SK-N-SH (cell line): ENCODE results near the gene BEGAIN. TPM values are rescaled to one million over a fixed set of nuclear protein-coding genes. Genes with fewer than 3 reads are reported as not detected.
A peak's percentile ranks its signal among the peaks of the same experiment; 100 is the strongest.

Experiments
- CTCF ChIA-PET: fragments of 300-600, 350-600 bp; formaldehyde crosslinking; extraction: SDS; loops from one replicate; lab custom pipeline; 2021; lab: Yijun Ruan, JAX
- POLR2A ChIA-PET: fragments of 350-600 bp; sonication (Branson Sonifier 250); formaldehyde crosslinking; extraction: SDS; loops from one replicate; lab custom pipeline; 2020; ENCODE audit warnings: antibody characterized with exemption, inconsistent platforms; lab: Yijun Ruan, JAX
- DNase-seq: peaks from one replicate; pipeline ENCODE4 v3.0.0; 2012
- H2AFZ ChIP-seq: fragments of 200-600 bp; sonication (generic); 2 replicates; pipeline ENCODE4 v1.8.1; 2016; ENCODE audit warnings: antibody characterized with exemption, mild to moderate bottlenecking, low read depth
- H3F3A ChIP-seq: fragments of 200-600 bp; sonication (generic); replicated peaks from 2 replicates; pipeline ENCODE3; 2016; ENCODE audit warnings: antibody characterized with exemption, mild to moderate bottlenecking; ENCODE audit not compliant: insufficient read depth
- H3K27ac ChIP-seq, 2 experiments: fragments of 200-500 bp in 1 of 2; fragments of 200-600 bp in 1 of 2; sonication (Bioruptor generic) in 1 of 2; sonication (generic), shearing (Covaris generic) in 1 of 2; 2 replicates each; pipeline versions ENCODE4 v1.5.1 to v1.6.1; 2014 to 2016; ENCODE audit warnings: low read depth in 2 of 2, inconsistent platforms in 1 of 2, low read length in 1 of 2, mild to moderate bottlenecking in 1 of 2, mixed read lengths in 1 of 2
- H3K27me3 ChIP-seq: fragments of 200-600 bp; sonication (generic), shearing (Covaris generic); 2 replicates; pipeline ENCODE4 v1.6.1; 2016; ENCODE audit warnings: mixed run types; ENCODE audit not compliant: insufficient read depth
- H3K36me3 ChIP-seq, 2 experiments: fragments of 200-500 bp in 1 of 2; fragments of 200-600 bp in 1 of 2; sonication (Bioruptor generic) in 1 of 2; sonication (generic) in 1 of 2; replicated peaks in 1 of 2; 2 replicates each; pipeline versions ENCODE3 to v1.5.1; 2014 to 2016; ENCODE audit warnings: low read length in 1 of 2, mild to moderate bottlenecking in 1 of 2; ENCODE audit not compliant: insufficient read depth in 2 of 2, control insufficient read depth in 1 of 2
- H3K4me1 ChIP-seq, 2 experiments: fragments of 200-500 bp in 1 of 2; fragments of 200-600 bp in 1 of 2; sonication (Bioruptor generic) in 1 of 2; sonication (generic), shearing (Covaris generic) in 1 of 2; 2 replicates each; pipeline versions ENCODE4 v1.5.1 to v1.6.1; 2014 to 2016; ENCODE audit warnings: low read depth in 1 of 2, low read length in 1 of 2, mixed run types in 1 of 2; ENCODE audit not compliant: insufficient read depth in 2 of 2, control insufficient read depth in 1 of 2
- H3K4me2 ChIP-seq: fragments of 200-600 bp; sonication (generic), shearing (Covaris generic); 2 replicates; pipeline ENCODE4 v1.6.1; 2017; ENCODE audit warnings: mixed run types
- H3K4me3 ChIP-seq, 2 experiments: fragments of 200-500 bp in 1 of 2; fragments of 200-600 bp in 1 of 2; sonication (Bioruptor generic) in 1 of 2; sonication (generic), shearing (Covaris generic) in 1 of 2; 2 replicates each; pipeline versions ENCODE4 v1.5.1 to v1.8.1; 2014 to 2016; ENCODE audit warnings: low read depth in 2 of 2, inconsistent platforms in 1 of 2, low read length in 1 of 2, mild to moderate bottlenecking in 1 of 2, mixed read lengths in 1 of 2, moderate library complexity in 1 of 2
- H3K79me2 ChIP-seq: fragments of 200-600 bp; sonication (generic); 2 replicates; pipeline ENCODE4 v1.8.1; 2017; ENCODE audit warnings: mild to moderate bottlenecking; ENCODE audit not compliant: insufficient read depth
- H3K9ac ChIP-seq: fragments of 200-600 bp; sonication (generic); 2 replicates; pipeline ENCODE4 v1.6.1; 2017; ENCODE audit warnings: mixed run types
- H3K9me2 ChIP-seq: fragments of 200-600 bp; sonication (generic); 2 replicates; pipeline ENCODE4 v1.6.1; 2017; ENCODE audit warnings: mixed run types
- H3K9me3 ChIP-seq: fragments of 200-600 bp; sonication (generic); 2 replicates; pipeline ENCODE4 v1.6.1; 2017; ENCODE audit warnings: mixed run types, mild to moderate bottlenecking, moderate library complexity
- H4K20me1 ChIP-seq: fragments of 200-600 bp; sonication (generic); 2 replicates; pipeline ENCODE4 v1.6.1; 2017; ENCODE audit warnings: mild to moderate bottlenecking, mixed run types; ENCODE audit not compliant: insufficient read depth
- CHD2 ChIP-seq: fragments of 150-350 bp; IDR thresholded peaks from 2 replicates; pipeline ENCODE4 v1.6.1; 2018; ENCODE audit warnings: low read length; ENCODE audit not compliant: partially characterized antibody
- ELF1 ChIP-seq: IDR thresholded peaks from 2 replicates; pipeline ENCODE4 v1.4.0; 2012
- EP300 ChIP-seq, 2 experiments: IDR thresholded peaks; 2 replicates each; pipeline versions ENCODE4 v1.4.0 to v1.6.1; 2012; ENCODE audit warnings: borderline replicate concordance in 1 of 2, low read depth in 1 of 2, low read length in 1 of 2
- FOSL2 ChIP-seq: IDR thresholded peaks from 2 replicates; pipeline ENCODE4 v1.4.0; 2012; ENCODE audit warnings: low read depth, mild to moderate bottlenecking, moderate library complexity, borderline replicate concordance
- FOXJ3 ChIP-seq: sonication (generic); formaldehyde crosslinking; IDR thresholded peaks from 2 replicates; pipeline ENCODE4 v1.5.1; 2020; ENCODE audit warnings: mild to moderate bottlenecking, missing genetic modification reagents
- GABPA ChIP-seq: IDR thresholded peaks from 2 replicates; pipeline ENCODE4 v1.4.0; 2012; ENCODE audit warnings: low read depth, mild to moderate bottlenecking
- GATA2 ChIP-seq: sonication (generic); formaldehyde crosslinking; IDR thresholded peaks from 2 replicates; pipeline ENCODE4 v1.5.0; 2020; ENCODE audit warnings: mild to moderate bottlenecking, missing genetic modification reagents
- IRF3 ChIP-seq: fragments of 150-350 bp; IDR thresholded peaks from 2 replicates; pipeline ENCODE4 v1.6.1; 2016; ENCODE audit warnings: mild to moderate bottlenecking, low read depth, low read length
- MXI1 ChIP-seq: IDR thresholded peaks from 2 replicates; pipeline ENCODE4 v1.6.1; 2012; ENCODE audit warnings: mild to moderate bottlenecking, low read depth, low read length, improper control_type of control experiment
- NRF1 ChIP-seq: IDR thresholded peaks from 2 replicates; pipeline ENCODE4 v1.6.1; 2012; ENCODE audit warnings: low read depth, mild to moderate bottlenecking, low read length
- POLR2AphosphoS5 ChIP-seq: IDR thresholded peaks from 2 replicates; pipeline ENCODE4 v1.6.1; 2012; ENCODE audit warnings: low read depth, low read length
- RCOR1 ChIP-seq: fragments of 150-350 bp; IDR thresholded peaks from 2 replicates; pipeline ENCODE4 v1.6.1; 2017; ENCODE audit warnings: antibody characterized with exemption, low read length
- RFX5 ChIP-seq: IDR thresholded peaks from 2 replicates; pipeline ENCODE4 v1.6.1; 2012; ENCODE audit warnings: mild to moderate bottlenecking, improper control_type of control experiment, low read length
- RXRA ChIP-seq: IDR thresholded peaks from 2 replicates; pipeline ENCODE4 v1.4.0; 2012; ENCODE audit warnings: low read depth, mild to moderate bottlenecking, borderline replicate concordance
- SIN3A ChIP-seq: IDR thresholded peaks from 2 replicates; pipeline ENCODE4 v1.6.1; 2012; ENCODE audit warnings: low read depth, mild to moderate bottlenecking, low read length, moderate library complexity, borderline replicate concordance
- SMC3 ChIP-seq: IDR thresholded peaks from 2 replicates; pipeline ENCODE4 v1.6.1; 2012; ENCODE audit warnings: low read depth, low read length, improper control_type of control experiment
- TAF1 ChIP-seq: IDR thresholded peaks from 2 replicates; pipeline ENCODE4 v1.6.1; 2012; ENCODE audit warnings: low read depth, mild to moderate bottlenecking, low read length, moderate library complexity, borderline replicate concordance
- TEAD4 ChIP-seq: IDR thresholded peaks from 2 replicates; pipeline ENCODE4 v1.4.0; 2012; ENCODE audit warnings: mild to moderate bottlenecking, borderline replicate concordance; ENCODE audit not compliant: insufficient read depth
- USF2 ChIP-seq: fragments of 150-350 bp; IDR thresholded peaks from 2 replicates; pipeline ENCODE4 v1.6.1; 2017; ENCODE audit warnings: antibody characterized with exemption, low read length, low read depth, borderline replicate concordance
- YY1 ChIP-seq: IDR thresholded peaks from 2 replicates; pipeline ENCODE4 v1.4.0; 2012; ENCODE audit warnings: low read depth, mild to moderate bottlenecking
- WGBS: methylation state at CpG from one replicate; pipeline ENCODE4 v1.1.6; 2017; ENCODE audit warnings: low lambda C conversion rate; 5-methylcytosine and 5-hydroxymethylcytosine counted together
- polyA plus RNA-seq, 3 experiments: library from polyadenylated mRNA; depleted of rRNA; stranded (reverse); fragments of >200 nt; gene quantifications; 2 replicates each; pipeline ENCODE4 v1.2.3, GENCODE V29; 2012
- TF ChIP-seq, protein P1 (sequence below): IDR thresholded peaks from 2 replicates; pipeline ENCODE4 v1.4.0; 2012; ENCODE audit warnings: low read depth, borderline replicate concordance
- TF ChIP-seq, protein P2 (sequence below): IDR thresholded peaks from 2 replicates; pipeline ENCODE4 v1.4.0; 2012; ENCODE audit warnings: low read depth

BEGAIN gene
- polyA plus RNA-seq, 1 of the 3 experiments (the other 2 are of a cell fraction) = 4.2 TPM

- H3K79me2 ChIP-seq = no peaks in the 10 kb centered on the region
- WGBS = 61% methylated on average over 9 of the region's 16 CpGs
- no peaks in the 10 kb centered on the region for H3K9me2 ChIP-seq
- H3K4me3 ChIP-seq = no peak overlapping the region
- H4K20me1 ChIP-seq = no peaks in the 10 kb centered on the region
- no peak overlapping the region for H2AFZ ChIP-seq
- no peaks in the 10 kb centered on the region for H3F3A ChIP-seq
- POLR2A ChIA-PET = no interaction called here
- peaks cover 0 to 93% of the 10 kb centered on the region in 2 experiments; a peak in 1 of 4 replicates for H3K4me1 ChIP-seq
- no peak for TF ChIP-seq TEAD4
- no peak for TF ChIP-seq FOXJ3 (CRISPR knock-in tag)
- TF ChIP-seq RXRA = no peak
- TF ChIP-seq RCOR1 = no peak
- TF ChIP-seq CHD2 = no peak
- no peak for TF ChIP-seq SIN3A
- no peak for TF ChIP-seq POLR2AphosphoS5
- no peak for TF ChIP-seq SMC3
- TF ChIP-seq MXI1 = no peak
- TF ChIP-seq GATA2 (CRISPR knock-in tag) = no peak
- no peak for TF ChIP-seq USF2
- TF ChIP-seq GABPA = no peak
- TF ChIP-seq, protein P1, sequence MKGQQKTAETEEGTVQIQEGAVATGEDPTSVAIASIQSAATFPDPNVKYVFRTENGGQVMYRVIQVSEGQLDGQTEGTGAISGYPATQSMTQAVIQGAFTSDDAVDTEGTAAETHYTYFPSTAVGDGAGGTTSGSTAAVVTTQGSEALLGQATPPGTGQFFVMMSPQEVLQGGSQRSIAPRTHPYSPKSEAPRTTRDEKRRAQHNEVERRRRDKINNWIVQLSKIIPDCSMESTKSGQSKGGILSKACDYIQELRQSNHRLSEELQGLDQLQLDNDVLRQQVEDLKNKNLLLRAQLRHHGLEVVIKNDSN = no peak
- CTCF ChIA-PET = interaction anchor here (0.6 to 0.8 kb wide), 2 partner anchors 9 to 456 kb away, joined by 3 read pairs; no protein-coding TSS in a partner anchor
- no peaks in the 10 kb centered on the region for H3K27me3 ChIP-seq
- no peak overlapping the region for H3K9ac ChIP-seq
- H3K9me3 ChIP-seq = no peaks in the 10 kb centered on the region
- H3K4me2 ChIP-seq = no peak overlapping the region
- H3K36me3 ChIP-seq = no peaks in the 10 kb centered on the region
- DNase-seq = no peak
- H3K27ac ChIP-seq = peak overlapping the region in 1 of 2 experiments; percentile 40; a peak in 1 of 4 replicates
Measured at GRCh38 chr14:100552524-100553125, 34.6 kb downstream of the BEGAIN start.

DNA sequence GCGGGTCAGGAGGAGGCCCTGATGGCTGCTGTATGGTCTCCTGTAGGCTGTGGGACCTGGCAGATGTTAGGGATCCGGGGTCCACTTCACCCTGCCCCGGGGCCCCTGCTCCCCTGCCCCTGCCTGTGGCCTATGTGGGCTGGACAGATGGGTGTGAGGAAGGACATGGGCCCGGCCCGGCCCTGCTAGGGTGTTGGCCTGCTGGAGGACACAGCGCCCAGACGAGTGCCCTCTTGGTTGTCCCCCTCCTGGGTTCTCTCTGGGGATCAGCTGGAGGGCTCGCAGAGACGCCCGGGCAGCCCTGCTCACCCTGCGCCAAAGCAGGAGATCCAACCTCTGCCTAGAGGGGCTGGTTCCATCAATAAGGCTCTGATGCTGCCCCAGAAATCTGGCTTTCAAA, 36.2 kb downstream of the BEGAIN start:
- Histone ChIP-seq H4K20me1 (no peaks in the 10 kb centered on the region), H3F3A (no peaks in the 10 kb centered on the region), H3K4me1 (peaks cover 0 to 77% of the 10 kb centered on the region in 2 experiments; a peak in 1 of 4 replicates), H2AFZ (no peak overlapping the region), H3K9ac (no peak overlapping the region), H3K36me3 (no peaks in the 10 kb centered on the region), H3K27ac (peak overlapping the region in 1 of 2 experiments; percentile 73; a peak in 1 of 4 replicates), H3K9me2 (no peaks in the 10 kb centered on the region), H3K4me2 (no peak overlapping the region), H3K27me3 (no peaks in the 10 kb centered on the region), H3K79me2 (no peaks in the 10 kb centered on the region), H3K4me3 (no peak overlapping the region), H3K9me3 (no peaks in the 10 kb centered on the region)
- 70% methylated on average over 9 of the region's 11 CpGs for WGBS
- CTCF ChIA-PET = interaction anchor here (0.6 to 2.0 kb wide), 4 partner anchors 10 to 166 kb away, joined by 3 to 4 read pairs (median 4); no protein-coding TSS in a partner anchor
- DNase-seq = no peak
- POLR2A ChIA-PET = no interaction called here
- TF ChIP-seq EP300 (IDR thresholded peaks at IDR 0.05; ENCODE audit: borderline replicate concordance in 1 of 2, low read depth in 1 of 2, low read length in 1 of 2) = no peak
- no peak for TF ChIP-seq IRF3
- TF ChIP-seq SIN3A = no peak
- TF ChIP-seq ELF1 = no peak
- TF ChIP-seq, protein P1 = no peak
- no peak for TF ChIP-seq RFX5
- no peak for TF ChIP-seq YY1
- no peak for TF ChIP-seq TAF1
- no peak for TF ChIP-seq FOSL2
- TF ChIP-seq NRF1 = no peak
- no peak for TF ChIP-seq RXRA
- TF ChIP-seq, protein P2, sequence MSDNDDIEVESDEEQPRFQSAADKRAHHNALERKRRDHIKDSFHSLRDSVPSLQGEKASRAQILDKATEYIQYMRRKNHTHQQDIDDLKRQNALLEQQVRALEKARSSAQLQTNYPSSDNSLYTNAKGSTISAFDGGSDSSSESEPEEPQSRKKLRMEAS = no peak
